ENCODE data around the gene YEATS2. TPM values are rescaled to one million over a fixed set of nuclear protein-coding genes. Genes with fewer than 3 reads are reported as not detected.
"Not testable (repeated sequence)": the region's sequence is repeated elsewhere in the genome, so short reads cannot be mapped to it uniquely, and the experiment has no call there.

YEATS2 gene
- total and polyA plus RNA-seq, 9 donors: 25.8 to 35.4 (median 30.6) TPM

DNA sequence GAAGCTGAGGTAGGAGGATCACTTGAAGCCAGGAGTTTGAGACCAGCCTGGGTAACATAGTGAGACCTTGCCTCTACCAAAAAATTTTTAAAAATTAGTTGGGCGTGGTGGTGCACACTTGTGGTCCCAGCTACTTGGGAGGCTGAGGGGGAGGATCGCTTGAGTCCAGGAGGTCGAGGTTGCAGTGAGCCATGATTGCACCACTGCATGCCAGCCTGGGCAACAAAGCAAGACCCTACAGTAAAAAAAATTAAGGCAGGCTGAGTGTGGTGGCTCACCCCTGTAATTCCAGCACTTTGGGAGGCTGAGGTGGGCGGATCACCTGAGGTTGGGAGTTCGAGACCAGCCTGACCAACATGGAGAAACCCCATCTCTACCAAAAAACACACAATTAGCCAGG lies 8.0 kb upstream of the YEATS2 start:
- H3K4me3 ChIP-seq (ENCODE audit: low read length); H3K27me3 ChIP-seq (ENCODE audit: control insufficient read depth, insufficient read depth, low read length); H3K9me3 ChIP-seq (replicated peaks; ENCODE audit: control insufficient read depth, low read depth, low read length); H3K27ac ChIP-seq (ENCODE audit: low read length); DNase-seq; H3K36me3 ChIP-seq (ENCODE audit: control insufficient read depth, insufficient read depth, low read length); H3K4me1 ChIP-seq (ENCODE audit: control insufficient read depth, insufficient read depth, low read length): not testable (repeated sequence)
- WGBS (ENCODE audit: insufficient coverage): 86% methylated on average over 3 of the region's 5 CpGs

DNA sequence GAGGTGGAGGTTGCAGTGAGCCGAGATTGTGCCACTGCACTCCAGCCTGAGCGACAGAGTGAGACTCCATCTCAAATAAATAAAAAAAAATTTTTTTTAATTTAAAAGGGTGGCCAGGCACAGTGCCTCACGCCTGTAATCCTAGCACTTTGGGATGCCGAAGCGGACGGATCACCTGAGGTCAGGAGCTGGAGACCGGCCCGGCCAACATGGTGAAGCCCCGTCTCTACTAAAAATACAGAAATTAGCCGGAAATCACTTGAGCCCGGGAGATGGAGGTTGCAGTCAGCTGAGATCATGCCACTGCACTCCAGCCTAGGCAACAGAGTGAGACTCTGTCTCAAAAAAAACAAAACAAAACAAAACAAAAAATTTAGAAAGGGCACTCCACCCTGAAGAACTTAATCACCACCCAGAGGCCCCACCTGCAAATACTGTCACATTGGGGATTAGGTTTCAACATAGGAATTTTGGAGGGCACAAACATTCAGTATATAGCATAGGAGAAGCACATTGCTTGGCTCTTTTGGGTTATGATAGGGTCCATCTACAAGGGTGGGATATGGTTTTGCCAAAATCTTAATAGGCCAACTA lies 7.1 kb upstream of the YEATS2 start:
- H3K36me3 ChIP-seq (ENCODE audit: control insufficient read depth, insufficient read depth, low read length): no peaks in the 10 kb centered on the region
- WGBS (ENCODE audit: insufficient coverage): 88% methylated on average over 6 of the region's 11 CpGs
- H3K4me1 ChIP-seq (ENCODE audit: control insufficient read depth, insufficient read depth, low read length): no peaks in the 10 kb centered on the region
- H3K27me3 ChIP-seq (ENCODE audit: control insufficient read depth, insufficient read depth, low read length): no peaks in the 10 kb centered on the region
- no peak overlapping the region for H3K4me3 ChIP-seq (ENCODE audit: low read length)
- no peaks in the 10 kb centered on the region for H3K9me3 ChIP-seq (replicated peaks; ENCODE audit: control insufficient read depth, low read depth, low read length)
- no peak for DNase-seq
- no peak overlapping the region for H3K27ac ChIP-seq (ENCODE audit: low read length)

DNA sequence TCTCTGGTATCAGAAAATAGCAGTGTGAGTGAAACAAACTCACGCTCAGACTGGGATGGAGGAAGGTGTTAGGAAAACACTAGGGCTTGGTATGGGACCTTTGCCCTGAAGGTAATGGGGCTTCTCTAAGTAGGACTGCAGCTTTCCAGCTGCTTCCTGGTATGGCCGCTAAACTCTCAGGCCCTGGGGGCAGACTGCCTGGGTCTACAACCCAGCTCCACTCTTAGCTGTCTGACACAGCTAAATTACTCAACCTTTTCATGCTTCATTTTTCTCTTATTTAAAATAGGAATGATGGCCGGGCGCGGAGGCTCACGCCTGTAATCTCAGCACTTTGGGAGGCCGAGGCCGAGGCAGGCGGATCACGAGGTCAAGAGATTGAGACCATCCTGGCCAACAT lies 5.2 kb upstream of the YEATS2 start:
- WGBS (ENCODE audit: insufficient coverage): 84% methylated on average over 6 of the region's 10 CpGs
- no peaks in the 10 kb centered on the region for H3K9me3 ChIP-seq (replicated peaks; ENCODE audit: control insufficient read depth, low read depth, low read length)
- no peaks in the 10 kb centered on the region for H3K4me1 ChIP-seq (ENCODE audit: control insufficient read depth, insufficient read depth, low read length)
- no peak overlapping the region for H3K4me3 ChIP-seq (ENCODE audit: low read length)
- no peaks in the 10 kb centered on the region for H3K27me3 ChIP-seq (ENCODE audit: control insufficient read depth, insufficient read depth, low read length)
- H3K27ac ChIP-seq (ENCODE audit: low read length): no peak overlapping the region
- H3K36me3 ChIP-seq (ENCODE audit: control insufficient read depth, insufficient read depth, low read length): no peaks in the 10 kb centered on the region
- DNase-seq: no peak

DNA sequence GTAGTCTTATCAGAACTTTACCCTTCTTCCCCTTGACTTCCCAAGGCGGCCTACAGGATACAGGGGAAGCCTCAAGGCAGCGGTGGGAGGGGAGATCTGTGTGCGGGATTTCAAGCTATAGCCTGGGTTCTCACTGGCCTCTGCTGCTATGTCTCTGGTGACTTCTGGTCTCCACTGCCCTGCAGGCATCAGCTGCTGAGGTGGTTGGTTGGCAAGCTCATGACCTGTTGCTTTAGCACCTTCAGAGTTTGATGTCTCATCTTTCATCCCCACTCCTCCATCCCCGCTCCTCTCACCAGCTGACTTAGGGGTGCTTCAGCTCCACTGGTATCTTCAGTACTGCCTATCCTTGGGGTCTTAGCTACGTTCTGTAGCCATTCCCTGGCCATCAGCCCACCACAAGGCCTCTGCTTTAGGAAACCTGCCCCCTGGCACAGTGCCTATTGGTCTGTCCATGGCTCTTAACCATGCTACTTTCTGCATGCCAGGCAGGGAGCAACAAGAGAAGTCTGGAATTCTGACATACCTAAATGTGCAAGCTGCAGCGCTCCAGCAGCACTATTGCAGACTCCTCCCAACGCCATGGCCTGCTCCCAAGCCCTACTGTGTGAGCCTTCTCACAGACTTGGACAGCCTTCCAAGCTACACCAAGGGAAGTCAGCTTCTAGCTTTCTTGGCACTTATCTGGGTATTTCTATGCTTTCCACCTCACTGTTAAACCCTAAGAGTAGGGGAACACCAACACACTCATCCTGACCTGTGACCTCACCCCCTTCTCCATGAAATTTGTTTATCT lies 1.8 kb upstream of the YEATS2 start:
- peak; percentile 15 for DNase-seq
- Histone ChIP-seq H3K4me3 (ENCODE audit: low read length) (no peak overlapping the region), H3K4me1 (ENCODE audit: control insufficient read depth, insufficient read depth, low read length) (peaks cover 9% of the 10 kb centered on the region), H3K27me3 (ENCODE audit: control insufficient read depth, insufficient read depth, low read length) (no peaks in the 10 kb centered on the region), H3K9me3 (replicated peaks; ENCODE audit: control insufficient read depth, low read depth, low read length) (no peaks in the 10 kb centered on the region), H3K36me3 (ENCODE audit: control insufficient read depth, insufficient read depth, low read length) (no peaks in the 10 kb centered on the region), H3K27ac (ENCODE audit: low read length) (no peak overlapping the region)
- 84% methylated on average over 5 of the region's 7 CpGs for WGBS (ENCODE audit: insufficient coverage)

DNA sequence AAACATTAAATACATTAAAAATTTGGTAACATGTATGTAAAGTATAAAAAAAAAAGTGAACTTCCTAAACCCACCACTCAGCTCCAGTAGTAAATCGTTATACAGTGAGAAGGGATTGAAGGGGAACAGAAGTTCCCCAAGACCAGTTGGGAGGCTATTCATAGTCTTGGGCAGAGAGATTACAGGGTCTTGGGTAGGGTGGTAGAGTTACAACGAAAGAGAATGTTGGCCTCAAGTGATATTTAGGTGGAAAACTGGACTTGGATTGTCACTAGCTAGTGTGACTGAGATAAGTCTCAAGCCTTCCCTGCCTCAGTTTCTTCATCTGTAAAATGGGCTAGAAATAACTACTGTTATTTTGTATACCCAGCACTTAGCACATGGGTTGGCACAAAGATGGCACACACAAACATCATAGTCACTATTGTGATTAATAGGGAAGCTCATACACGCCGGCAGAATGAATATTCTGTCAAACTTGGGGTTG lies 431 bp upstream of the YEATS2 start:
- Histone ChIP-seq H3K27ac (ENCODE audit: low read length) (peak overlapping the region; percentile 48), H3K4me3 (ENCODE audit: low read length) (peak overlapping the region; percentile 93), H3K4me1 (ENCODE audit: control insufficient read depth, insufficient read depth, low read length) (peaks cover 13% of the 10 kb centered on the region), H3K9me3 (replicated peaks; ENCODE audit: control insufficient read depth, low read depth, low read length) (no peaks in the 10 kb centered on the region), H3K36me3 (ENCODE audit: control insufficient read depth, insufficient read depth, low read length) (peaks cover 4% of the 10 kb centered on the region), H3K27me3 (ENCODE audit: control insufficient read depth, insufficient read depth, low read length) (no peaks in the 10 kb centered on the region)
- 33% methylated on average over 3 of the region's 4 CpGs for WGBS (ENCODE audit: insufficient coverage)
- DNase-seq: no peak

DNA sequence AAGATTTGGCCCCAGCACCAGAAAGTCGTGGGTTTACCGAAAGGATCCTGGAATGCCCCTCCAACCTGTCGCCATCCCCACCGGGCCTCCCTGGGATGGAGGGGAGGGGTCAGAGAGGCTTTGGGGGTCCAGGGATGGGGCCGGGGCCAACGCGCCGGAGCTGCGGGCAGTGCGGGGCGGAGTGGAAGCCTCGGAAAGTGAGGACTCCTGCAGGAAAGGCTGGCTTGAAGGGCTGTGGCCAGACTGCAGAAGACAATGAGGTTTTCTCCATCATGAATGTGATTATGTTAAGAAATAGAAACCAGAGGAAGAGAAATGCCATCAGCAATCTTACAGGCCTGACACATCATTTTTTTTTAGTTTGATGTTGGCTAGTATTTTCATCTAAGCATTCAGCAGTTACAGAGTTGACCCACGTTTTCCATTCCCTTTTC lies 738 bp downstream of the YEATS2 start:
- no peaks in the 10 kb centered on the region for H3K27me3 ChIP-seq (ENCODE audit: control insufficient read depth, insufficient read depth, low read length)
- peaks cover 5% of the 10 kb centered on the region for H3K36me3 ChIP-seq (ENCODE audit: control insufficient read depth, insufficient read depth, low read length)
- WGBS (ENCODE audit: insufficient coverage): 2% methylated on average over 9 of the region's 13 CpGs
- no peaks in the 10 kb centered on the region for H3K9me3 ChIP-seq (replicated peaks; ENCODE audit: control insufficient read depth, low read depth, low read length)
- H3K4me3 ChIP-seq (ENCODE audit: low read length): peak overlapping the region; percentile 93
- peak overlapping the region; percentile 95 for H3K27ac ChIP-seq (ENCODE audit: low read length)
- peak; percentile 56 for DNase-seq
- peaks cover 13% of the 10 kb centered on the region for H3K4me1 ChIP-seq (ENCODE audit: control insufficient read depth, insufficient read depth, low read length)

DNA sequence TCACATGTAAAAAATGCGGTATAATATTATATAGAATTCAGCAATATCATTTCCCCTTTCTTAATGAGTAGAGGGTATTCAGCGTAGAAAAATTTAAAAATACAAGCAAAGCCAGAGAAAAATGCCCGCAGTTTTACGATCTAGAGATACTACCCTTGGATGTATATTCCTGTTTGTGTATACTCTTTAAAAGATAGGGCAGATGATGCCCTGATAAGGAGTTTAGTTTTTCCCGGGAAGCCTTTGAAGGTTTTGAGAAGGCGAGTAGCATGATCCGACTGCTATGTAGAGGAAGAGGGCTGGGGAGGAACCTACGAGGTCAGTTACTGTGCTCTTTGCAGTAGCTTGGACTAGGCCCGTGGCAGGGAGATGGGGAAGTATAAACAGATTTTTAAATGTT lies 1.2 kb downstream of the YEATS2 start:
- WGBS (ENCODE audit: insufficient coverage): 1% methylated on average over 5 of the region's 9 CpGs

DNA sequence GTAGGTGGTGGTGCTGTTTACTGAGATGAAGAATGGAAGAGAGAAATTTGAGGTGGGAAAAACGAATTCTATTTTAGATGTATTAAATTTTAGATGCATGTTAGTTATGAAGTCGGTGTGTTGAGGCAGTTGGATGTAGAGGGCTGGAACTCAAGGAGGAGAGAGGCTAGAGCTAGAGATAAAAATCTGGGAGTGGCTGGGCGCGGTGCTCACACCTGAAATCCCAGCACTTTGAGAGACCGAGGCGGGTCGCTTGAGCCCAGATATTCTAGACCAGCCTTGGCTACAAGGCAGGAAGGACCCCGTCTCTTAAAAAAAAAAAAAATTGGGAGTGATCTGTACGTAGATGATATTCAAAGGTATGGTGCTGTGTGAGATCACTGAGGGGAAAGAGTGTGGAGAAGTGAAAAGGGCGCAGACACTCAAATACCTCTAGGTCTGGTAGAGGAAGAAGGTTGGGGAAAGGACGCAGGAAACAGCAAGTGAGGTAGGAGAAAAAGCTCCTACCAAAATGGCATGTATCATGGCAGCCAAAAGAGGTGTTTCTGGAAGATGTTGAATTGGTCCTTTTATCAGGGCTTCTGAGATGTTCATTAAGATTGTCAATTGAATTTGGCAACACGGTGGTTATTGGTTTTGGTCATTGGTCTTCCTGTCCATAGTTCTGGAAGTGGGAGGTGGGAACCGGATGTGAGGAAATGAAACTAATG lies 1.8 kb downstream of the YEATS2 start:
- no peaks in the 10 kb centered on the region for H3K9me3 ChIP-seq (replicated peaks; ENCODE audit: control insufficient read depth, low read depth, low read length)
- peaks cover 5% of the 10 kb centered on the region for H3K36me3 ChIP-seq (ENCODE audit: control insufficient read depth, insufficient read depth, low read length)
- DNase-seq: no peak
- peak overlapping the region; percentile 95 for H3K27ac ChIP-seq (ENCODE audit: low read length)
- H3K4me3 ChIP-seq (ENCODE audit: low read length): peak overlapping the region; percentile 93
- no peaks in the 10 kb centered on the region for H3K27me3 ChIP-seq (ENCODE audit: control insufficient read depth, insufficient read depth, low read length)
- H3K4me1 ChIP-seq (ENCODE audit: control insufficient read depth, insufficient read depth, low read length): peaks cover 13% of the 10 kb centered on the region
- 31% methylated on average over 11 of the region's 13 CpGs for WGBS (ENCODE audit: insufficient coverage)

More for the DNA sequence above, 1.2 kb downstream of the YEATS2 start:
- no peaks in the 10 kb centered on the region for H3K9me3 ChIP-seq (replicated peaks; ENCODE audit: control insufficient read depth, low read depth, low read length)
- H3K36me3 ChIP-seq (ENCODE audit: control insufficient read depth, insufficient read depth, low read length): peaks cover 5% of the 10 kb centered on the region
- H3K4me3 ChIP-seq (ENCODE audit: low read length): peak overlapping the region; percentile 93
- H3K4me1 ChIP-seq (ENCODE audit: control insufficient read depth, insufficient read depth, low read length): peaks cover 13% of the 10 kb centered on the region
- peak; percentile 70 for DNase-seq
- no peaks in the 10 kb centered on the region for H3K27me3 ChIP-seq (ENCODE audit: control insufficient read depth, insufficient read depth, low read length)
- H3K27ac ChIP-seq (ENCODE audit: low read length): peak overlapping the region; percentile 95

DNA sequence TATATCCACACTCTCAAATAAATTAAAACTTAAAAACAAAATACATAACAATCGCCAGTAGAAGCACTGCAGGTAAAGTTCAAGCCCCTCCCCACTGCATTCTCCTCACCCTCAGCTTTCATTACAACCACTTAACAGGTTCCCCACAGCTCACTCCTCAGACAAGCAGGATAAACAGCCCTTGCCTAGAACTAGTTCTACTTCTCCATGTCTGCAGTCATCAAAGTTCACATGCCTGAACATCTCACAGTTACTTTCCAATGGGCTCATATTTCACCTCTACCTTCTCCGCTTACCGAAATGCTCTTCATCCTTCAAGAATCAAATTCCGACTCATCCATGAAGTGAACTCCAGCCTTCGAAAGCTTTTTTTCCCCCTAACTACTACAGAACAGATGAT lies 4.1 kb downstream of the YEATS2 start:
- WGBS (ENCODE audit: insufficient coverage): 85% methylated on average over 5 of the region's 5 CpGs
- Histone ChIP-seq H3K4me3 (ENCODE audit: low read length) (no peak overlapping the region), H3K36me3 (ENCODE audit: control insufficient read depth, insufficient read depth, low read length) (peaks cover 5% of the 10 kb centered on the region), H3K27ac (ENCODE audit: low read length) (no peak overlapping the region), H3K27me3 (ENCODE audit: control insufficient read depth, insufficient read depth, low read length) (no peaks in the 10 kb centered on the region), H3K9me3 (replicated peaks; ENCODE audit: control insufficient read depth, low read depth, low read length) (no peaks in the 10 kb centered on the region), H3K4me1 (ENCODE audit: control insufficient read depth, insufficient read depth, low read length) (peaks cover 13% of the 10 kb centered on the region)
- DNase-seq: no peak

DNA sequence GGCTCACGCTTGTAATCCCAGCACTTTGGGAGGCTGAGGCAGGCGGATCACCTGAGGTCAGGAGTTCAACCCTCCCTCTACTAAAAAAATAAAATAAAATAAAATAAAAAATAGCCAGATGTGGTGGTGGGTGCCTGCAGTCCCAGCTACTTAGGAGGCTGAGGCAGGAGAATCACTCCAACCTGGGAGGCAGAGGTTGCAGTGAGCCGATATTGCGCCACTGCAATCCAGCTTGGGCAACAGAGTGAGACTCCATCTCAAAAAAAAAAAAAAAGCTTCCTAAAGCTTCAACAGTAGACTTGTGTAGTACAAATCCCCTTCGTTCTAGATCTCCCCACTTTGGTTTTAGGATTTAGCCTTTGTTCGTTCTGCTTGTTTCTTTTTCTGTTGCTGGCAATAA lies 6.3 kb downstream of the YEATS2 start:
- not testable (repeated sequence) for H3K27ac ChIP-seq (ENCODE audit: low read length); H3K36me3 ChIP-seq (ENCODE audit: control insufficient read depth, insufficient read depth, low read length); H3K4me3 ChIP-seq (ENCODE audit: low read length); H3K9me3 ChIP-seq (replicated peaks; ENCODE audit: control insufficient read depth, low read depth, low read length); DNase-seq; H3K27me3 ChIP-seq (ENCODE audit: control insufficient read depth, insufficient read depth, low read length)
- no CpG with 5 or more reads among the region's 6 CpGs for WGBS (ENCODE audit: insufficient coverage)
- peaks cover 13% of the 10 kb centered on the region for H3K4me1 ChIP-seq (ENCODE audit: control insufficient read depth, insufficient read depth, low read length)

Data from muscle of leg (tissue), 11 donors.